Midbrain (tissue), 1 donor: ENCODE results near the gene B4GALT5.

ENCODE experiments used
- DNase-seq: peaks from one replicate; lab custom pipeline; 2025; lab: John Stamatoyannopoulos, UW

B4GALT5 gene

GRCh38 chr20:49583669-49584417, 129.8 kb downstream of the B4GALT5 start:
- DNase-seq: no peak

GRCh38 chr20:49583343-49583668, 130.4 kb downstream of the B4GALT5 start:
- DNase-seq: no peak
